Subcutaneous abdominal adipose tissue (tissue), 5 donors: ENCODE data around the gene YJEFN3.

ENCODE experiments used
- H3K27ac ChIP-seq: one replicate; pipeline ENCODE4 v1.7.0; 2013; ENCODE audit warnings: low read depth, mild to moderate bottlenecking, inconsistent platforms, low read length, moderate library complexity
- H3K27me3 ChIP-seq, 5 donors: one replicate each; pipeline ENCODE4 v1.7.0; 2013; ENCODE audit warnings: low read length in 5 of 5, inconsistent platforms in 1 of 5; ENCODE audit not compliant: control insufficient read depth in 5 of 5, insufficient read depth in 4 of 5
- H3K36me3 ChIP-seq, 5 donors: one replicate each; pipeline ENCODE4 v1.7.0; 2013; ENCODE audit warnings: low read length in 5 of 5; ENCODE audit not compliant: control insufficient read depth in 5 of 5, insufficient read depth in 5 of 5
- H3K4me1 ChIP-seq, 5 donors: one replicate each; pipeline ENCODE4 v1.7.0; 2013; ENCODE audit warnings: low read length in 5 of 5, mild to moderate bottlenecking in 3 of 5, moderate library complexity in 1 of 5; ENCODE audit not compliant: control insufficient read depth in 5 of 5, insufficient read depth in 5 of 5
- H3K4me3 ChIP-seq, 5 donors: one replicate each; pipeline ENCODE4 v1.7.0; 2013; ENCODE audit warnings: low read length in 5 of 5, low read depth in 1 of 5
- H3K9ac ChIP-seq, 5 donors: one replicate each; pipeline ENCODE4 v1.7.0; 2013; ENCODE audit warnings: low read length in 5 of 5, mild to moderate bottlenecking in 4 of 5, moderate library complexity in 3 of 5
- H3K9me3 ChIP-seq, 5 donors: one replicate each; pipeline ENCODE4 v1.7.0; 2013; ENCODE audit warnings: low read length in 5 of 5; ENCODE audit not compliant: control insufficient read depth in 5 of 5
- donor health status: healthy.
- donor health status: healthy.
- donor health status: healthy.
- donor health status: healthy.
- donor health status: healthy.

Gene YJEFN3

DNA sequence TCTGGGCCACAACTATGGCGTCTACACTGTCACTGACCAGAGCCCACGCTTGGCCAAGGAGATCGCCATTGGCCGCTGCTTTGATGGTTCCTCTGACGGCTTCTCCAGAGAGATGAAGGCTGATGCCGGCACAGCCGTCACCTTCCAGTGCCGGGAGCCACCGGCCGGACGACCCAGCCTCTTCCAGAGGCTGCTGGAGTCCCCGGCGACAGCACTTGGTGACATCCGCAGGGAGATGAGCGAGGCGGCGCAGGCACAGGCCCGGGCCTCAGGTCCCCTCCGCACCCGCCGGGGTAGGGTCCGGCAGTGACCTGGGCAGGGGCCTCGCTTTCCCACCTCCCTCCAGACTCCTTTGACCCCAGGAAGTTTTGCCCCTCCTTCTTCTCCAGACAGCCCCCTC is 17.0 kb downstream of the YJEFN3 start:
- Histone ChIP-seq H3K4me3 (no peak overlapping the region), H3K9me3 (peaks cover 0 to 3% (median 2%) of the 10 kb centered on the region in 5 donors), H3K27me3 (peaks cover 13 to 59% (median 33%) of the 10 kb centered on the region in 5 donors), H3K9ac (no peak overlapping the region), H3K4me1 (peaks cover 0 to 27% (median 15%) of the 10 kb centered on the region in 5 donors), H3K36me3 (no peaks in the 10 kb centered on the region), H3K27ac (no peak overlapping the region)

DNA sequence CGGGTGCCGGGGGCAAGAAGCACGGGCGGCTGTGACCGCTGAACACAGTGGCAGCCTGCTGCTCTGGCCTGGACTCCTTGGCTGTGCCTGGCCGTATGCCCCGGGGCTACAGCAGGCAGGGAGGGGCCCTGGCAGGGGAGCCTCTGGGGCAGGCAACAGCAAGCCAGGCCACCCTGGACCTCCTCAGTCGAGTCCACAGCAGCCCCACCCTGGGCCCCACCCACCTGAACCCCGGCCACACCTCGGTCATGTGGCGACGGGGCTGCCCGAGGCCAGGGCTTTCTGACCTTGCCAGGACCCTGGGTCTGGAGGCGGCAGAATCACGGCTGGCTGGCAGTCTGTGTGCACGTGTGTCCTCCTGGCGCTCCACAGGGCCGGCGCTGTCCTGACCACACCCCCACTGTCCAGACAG is 18.0 kb downstream of the YJEFN3 start:
- Histone ChIP-seq H3K27me3 (peaks cover 5 to 49% (median 23%) of the 10 kb centered on the region in 5 donors), H3K9ac (no peak overlapping the region), H3K4me1 (peaks cover 0 to 20% (median 8%) of the 10 kb centered on the region in 5 donors), H3K4me3 (no peak overlapping the region), H3K9me3 (peaks cover 0 to 8% (median 5%) of the 10 kb centered on the region in 5 donors), H3K36me3 (no peaks in the 10 kb centered on the region), H3K27ac (no peak overlapping the region)

GRCh38 chr19:19547674-19548336 is 19.1 kb downstream of the YJEFN3 start:
- H3K27me3 ChIP-seq = peaks cover 0 to 38% (median 12%) of the 10 kb centered on the region in 5 donors
- H3K36me3 ChIP-seq = no peaks in the 10 kb centered on the region
- H3K9me3 ChIP-seq = peaks cover 0 to 8% (median 5%) of the 10 kb centered on the region in 5 donors
- H3K9ac ChIP-seq = no peak overlapping the region
- no peak overlapping the region for H3K4me3 ChIP-seq
- no peak overlapping the region for H3K27ac ChIP-seq
- peaks cover 0 to 20% (median 8%) of the 10 kb centered on the region in 5 donors for H3K4me1 ChIP-seq

DNA sequence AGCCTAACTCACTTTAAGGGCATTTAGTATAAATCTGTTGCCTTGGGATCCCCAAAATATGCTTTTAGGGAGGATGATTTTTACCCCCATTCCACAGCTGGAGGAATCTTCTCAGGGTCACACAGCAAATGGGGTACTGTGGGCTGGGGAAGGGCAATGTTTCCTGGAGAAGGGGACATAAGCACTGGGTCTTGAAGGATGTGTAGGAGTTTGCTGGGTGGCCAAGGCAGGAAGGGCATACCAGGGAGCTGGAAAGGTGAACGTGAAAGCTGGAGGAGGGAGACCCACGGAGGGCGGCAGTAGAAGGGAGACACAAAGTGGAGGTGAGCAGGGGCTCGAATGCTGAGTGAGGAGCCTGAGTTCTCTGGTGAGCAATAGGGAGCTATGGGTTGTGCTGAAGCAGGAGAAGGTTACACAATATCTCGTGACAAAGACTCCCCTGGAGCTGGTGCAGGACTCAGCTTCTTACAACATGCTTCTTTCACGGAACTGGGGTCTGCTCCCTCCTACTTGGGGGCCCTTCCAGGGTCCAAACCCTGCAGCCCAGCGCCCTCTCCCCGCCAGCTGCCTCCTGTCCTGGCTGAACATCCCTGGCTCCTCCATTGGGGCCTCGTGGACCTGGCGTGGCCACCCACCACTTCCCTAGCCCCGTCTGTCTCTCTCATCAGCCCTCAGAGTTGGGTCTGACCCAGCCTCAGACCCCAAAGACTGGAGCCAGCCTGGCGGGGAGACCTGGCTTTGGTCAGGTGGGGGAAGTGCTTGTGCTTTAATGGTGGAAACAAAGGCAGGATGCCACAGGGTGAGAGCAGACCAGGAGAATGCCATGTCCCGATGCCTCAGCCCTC is 20.4 kb downstream of the YJEFN3 start:
- Histone ChIP-seq H3K4me3 (no peak overlapping the region), H3K36me3 (no peaks in the 10 kb centered on the region), H3K27ac (no peak overlapping the region), H3K4me1 (peaks cover 0 to 24% (median 15%) of the 10 kb centered on the region in 5 donors), H3K9me3 (peaks cover 0 to 8% (median 5%) of the 10 kb centered on the region in 5 donors), H3K9ac (no peak overlapping the region), H3K27me3 (peaks cover 0 to 29% (median 2%) of the 10 kb centered on the region in 5 donors)

DNA sequence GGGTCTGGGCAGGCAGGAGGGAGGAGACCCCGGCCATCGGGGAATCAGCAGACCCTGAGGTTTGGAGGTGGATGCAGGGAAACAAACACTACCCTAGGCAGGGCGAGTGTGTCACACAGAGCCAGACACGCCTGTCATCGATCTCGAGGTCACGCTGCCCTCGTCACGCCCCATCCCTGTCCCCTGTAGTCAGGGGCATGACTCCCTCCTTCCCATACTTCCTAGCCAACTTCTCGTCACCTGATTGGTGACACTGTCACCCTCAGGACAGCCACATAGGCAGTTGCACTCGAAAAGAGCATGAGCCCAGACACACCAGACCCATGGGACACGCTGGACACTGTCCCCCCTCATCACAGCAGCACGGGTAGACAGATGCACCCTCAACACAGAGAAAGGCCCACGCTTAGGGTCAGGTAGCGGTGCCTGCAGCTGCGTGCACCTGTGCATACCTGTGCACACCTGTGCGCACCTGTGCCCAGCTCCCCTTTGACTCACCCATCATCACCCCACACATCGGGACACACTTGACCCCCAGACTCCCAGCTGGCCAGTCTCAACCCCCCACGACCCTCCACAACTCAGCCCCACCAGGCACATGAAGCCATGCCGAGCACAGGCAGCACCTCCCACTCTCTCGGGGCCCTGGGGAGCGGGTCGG is 21.2 kb downstream of the YJEFN3 start:
- H3K36me3 ChIP-seq = no peaks in the 10 kb centered on the region
- peaks cover 0 to 8% (median 5%) of the 10 kb centered on the region in 5 donors for H3K9me3 ChIP-seq
- peaks cover 0 to 29% (median 2%) of the 10 kb centered on the region in 5 donors for H3K27me3 ChIP-seq
- H3K4me1 ChIP-seq = peaks cover 0 to 32% (median 20%) of the 10 kb centered on the region in 5 donors
- no peak overlapping the region for H3K4me3 ChIP-seq
- no peak overlapping the region for H3K9ac ChIP-seq
- no peak overlapping the region for H3K27ac ChIP-seq

DNA sequence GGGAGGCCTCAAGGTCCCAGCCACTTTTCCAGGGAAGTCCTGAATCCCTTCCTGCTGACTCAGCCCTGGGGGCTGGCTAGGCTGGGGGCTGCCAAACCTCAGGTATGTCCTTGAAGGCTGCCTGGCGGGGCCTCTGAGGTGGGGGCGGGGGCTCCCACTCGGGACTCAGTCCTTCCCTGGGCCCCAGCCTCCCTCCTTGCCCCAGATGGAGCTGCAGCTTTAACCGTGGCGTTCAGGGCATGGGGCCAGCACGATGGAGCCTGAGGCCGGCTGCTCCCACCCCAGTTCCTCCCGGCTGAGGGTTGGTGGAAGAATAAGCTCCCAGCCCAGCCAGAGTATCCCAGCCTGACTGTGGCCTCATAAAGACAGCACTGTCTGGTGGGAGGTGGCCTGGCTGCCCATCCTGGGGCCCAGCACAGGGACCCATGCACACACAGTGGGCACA is 21.8 kb downstream of the YJEFN3 start:
- peaks cover 0 to 32% (median 20%) of the 10 kb centered on the region in 5 donors for H3K4me1 ChIP-seq

DNA sequence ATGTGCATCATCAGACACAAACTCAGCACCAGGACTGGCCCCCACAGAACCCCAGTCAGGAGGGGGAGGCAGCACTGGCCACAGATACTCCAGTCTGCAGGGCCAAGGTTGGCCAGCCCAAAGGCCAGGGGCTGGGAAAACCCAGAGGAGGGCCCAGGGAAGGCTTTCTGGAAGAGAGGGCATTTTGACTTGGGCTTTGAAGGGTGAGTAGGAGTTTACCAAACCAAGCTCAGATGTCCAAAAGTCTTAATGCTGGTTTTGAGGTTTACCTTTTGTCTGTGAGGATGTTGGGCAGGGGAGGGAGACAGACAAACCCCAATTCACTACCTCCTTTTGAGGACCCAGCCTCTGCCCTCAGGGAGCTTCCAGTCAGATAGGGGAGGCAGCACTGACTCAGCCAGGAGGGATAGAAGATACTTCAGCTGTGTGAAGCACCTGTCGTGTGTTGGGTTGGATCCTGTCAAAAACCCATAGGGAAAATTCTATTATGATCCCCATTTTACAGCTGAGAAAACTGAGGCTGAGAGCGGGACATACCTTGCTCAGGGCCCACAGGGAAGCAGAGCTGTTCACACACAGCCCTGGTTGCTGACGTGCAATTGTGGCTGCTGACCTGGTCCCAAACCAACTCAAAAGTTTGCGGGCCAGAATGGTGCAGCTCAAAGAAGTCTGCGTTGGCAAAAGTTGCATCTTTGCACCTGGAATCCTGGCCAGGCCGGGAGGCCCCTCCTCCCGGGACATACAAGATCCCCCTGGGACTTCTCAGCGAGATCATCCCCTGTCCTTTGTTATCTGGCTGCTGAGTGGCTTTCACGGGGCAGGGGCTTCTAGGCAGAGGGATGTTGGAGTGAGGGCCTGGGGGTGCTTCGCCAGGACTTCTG is 22.5 kb downstream of the YJEFN3 start:
- no peak overlapping the region for H3K27ac ChIP-seq
- no peaks in the 10 kb centered on the region for H3K36me3 ChIP-seq
- H3K9ac ChIP-seq = no peak overlapping the region
- no peak overlapping the region for H3K4me3 ChIP-seq
- H3K27me3 ChIP-seq = peaks cover 0 to 25% (median 2%) of the 10 kb centered on the region in 5 donors
- H3K9me3 ChIP-seq = peaks cover 0 to 8% (median 5%) of the 10 kb centered on the region in 5 donors
- peaks cover 0 to 28% (median 20%) of the 10 kb centered on the region in 5 donors for H3K4me1 ChIP-seq

More for the DNA sequence above, 21.8 kb downstream of the YJEFN3 start:
- no peak overlapping the region for H3K27ac ChIP-seq
- H3K36me3 ChIP-seq = no peaks in the 10 kb centered on the region
- H3K9ac ChIP-seq = no peak overlapping the region
- H3K9me3 ChIP-seq = peaks cover 0 to 8% (median 5%) of the 10 kb centered on the region in 5 donors
- no peak overlapping the region for H3K4me3 ChIP-seq
- H3K27me3 ChIP-seq = peaks cover 0 to 26% (median 2%) of the 10 kb centered on the region in 5 donors

DNA sequence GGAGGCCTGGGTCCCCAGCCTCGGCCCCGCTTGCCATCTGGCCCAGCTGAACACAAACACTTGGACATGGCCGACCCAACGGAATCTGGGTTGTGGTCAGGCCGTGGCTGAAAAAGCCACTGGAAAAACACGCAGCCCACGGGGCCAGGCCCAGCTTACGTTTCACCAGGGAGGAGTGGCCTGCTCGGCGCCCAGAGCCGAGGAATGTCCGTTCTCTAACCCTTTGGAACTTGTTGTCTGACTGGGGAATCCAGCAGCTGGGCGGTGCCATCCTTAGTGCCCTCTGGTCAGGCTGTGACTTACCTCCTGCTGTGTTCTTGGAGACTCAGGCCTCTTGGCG is 23.1 kb downstream of the YJEFN3 start:
- no peak overlapping the region for H3K9ac ChIP-seq
- H3K27me3 ChIP-seq = peaks cover 0 to 25% (median 2%) of the 10 kb centered on the region in 5 donors
- H3K4me3 ChIP-seq = no peak overlapping the region
- H3K36me3 ChIP-seq = no peaks in the 10 kb centered on the region
- H3K27ac ChIP-seq = no peak overlapping the region
- peaks cover 0 to 8% (median 5%) of the 10 kb centered on the region in 5 donors for H3K9me3 ChIP-seq
- peaks cover 0 to 22% (median 14%) of the 10 kb centered on the region in 5 donors for H3K4me1 ChIP-seq

- H3K4me1 ChIP-seq = peaks cover 0 to 13% (median 11%) of the 10 kb centered on the region in 5 donors
- no peak overlapping the region for H3K27ac ChIP-seq
- H3K4me3 ChIP-seq = no peak overlapping the region
- peaks cover 0 to 8% (median 5%) of the 10 kb centered on the region in 5 donors for H3K9me3 ChIP-seq
- no peak overlapping the region for H3K9ac ChIP-seq
- H3K27me3 ChIP-seq = peaks cover 0 to 20% (median 0%) of the 10 kb centered on the region in 5 donors
- H3K36me3 ChIP-seq = no peaks in the 10 kb centered on the region
These were observed 24.1 kb downstream of the YJEFN3 start for GRCh38 chr19:19552798-19553197.
